Measurements from ENCODE around the gene LRWD1. TPM values are rescaled to one million over a fixed set of nuclear protein-coding genes. Genes with fewer than 3 reads are reported as not detected.
"Not testable (repeated sequence)": the region's sequence is repeated elsewhere in the genome, so short reads cannot be mapped to it uniquely, and the experiment has no call there.

LRWD1 gene
- total and polyA plus RNA-seq, 2 of the 13 experiments (the other 11 are each of a cell fraction or from before 2014, with no cell fraction given) = 8.5 to 16.3 TPM

DNA sequence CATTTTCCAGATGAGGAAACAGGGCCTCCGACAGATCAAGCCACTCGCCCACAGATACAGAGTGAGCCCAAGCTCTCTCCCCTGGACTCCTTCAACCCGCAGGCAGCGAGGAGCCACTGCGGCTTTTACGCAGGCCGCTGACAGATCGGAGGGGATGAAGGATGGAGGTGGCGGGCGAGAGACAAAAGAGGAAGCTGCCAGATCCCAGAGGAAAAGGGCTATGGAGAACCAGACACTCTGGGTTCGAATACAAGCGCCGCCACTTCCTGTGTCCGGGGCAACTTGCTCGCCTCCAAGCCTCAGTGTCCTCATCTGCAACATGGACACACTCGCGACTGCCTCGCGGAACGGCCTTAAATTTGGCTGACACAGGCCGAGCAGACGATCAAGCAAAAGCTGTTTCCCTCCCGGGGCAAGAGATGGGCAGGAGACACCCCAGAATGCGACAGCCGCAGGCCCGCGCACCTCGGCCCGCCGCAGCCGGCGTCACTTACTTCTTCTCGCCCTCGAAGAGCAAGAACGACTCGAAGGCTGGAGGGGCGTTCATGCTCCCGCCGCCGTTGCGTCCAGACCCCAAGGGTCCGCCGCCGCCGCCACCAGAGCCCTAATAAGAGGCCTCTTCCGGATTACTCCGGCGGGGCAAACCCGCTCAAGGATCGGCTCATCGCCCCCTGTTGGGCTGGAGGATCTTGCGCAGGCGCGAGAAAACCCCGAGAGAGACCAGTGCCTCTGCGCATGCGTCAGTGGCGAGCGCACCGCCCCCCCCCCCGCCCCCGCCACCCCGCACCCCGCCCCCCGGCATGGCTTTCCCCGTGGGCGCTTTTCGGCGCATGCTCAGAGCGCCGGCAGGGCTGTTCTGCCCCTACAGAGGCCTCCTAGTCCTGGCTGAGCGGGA, 13.8 kb downstream of the LRWD1 start, which contains the start of gene POLR2J:
TSS of gene POLR2J (minus strand) at position 609 of the 895 bp plus-strand sequence. CDS start at position 547, 62 bp downstream.
- H3K27ac ChIP-seq (ENCODE audit: extremely low read length, insufficient read depth, low read length); H3K79me2 ChIP-seq (ENCODE audit: insufficient read depth, low read length); H3K4me1 ChIP-seq (ENCODE audit: insufficient read depth, low read length); H3K9ac ChIP-seq (ENCODE audit: insufficient read depth, low read depth, low read length); in situ Hi-C loops (cut with HindIII; ENCODE audit: extremely low pct_ligation_motif_present, low pct_unique_long_range_greater_than_20kb); CTCF ChIA-PET (ENCODE audit: low intra/inter-chr PET ratio, low total read pairs); H3K9me3 ChIP-seq (ENCODE audit: low read length); H2AFZ ChIP-seq (ENCODE audit: low read length); H3K4me2 ChIP-seq (ENCODE audit: low read depth, low read length); H3K27me3 ChIP-seq (ENCODE audit: control insufficient read depth in 1 of 2, insufficient read depth in 2 of 2, low read length in 2 of 2); POLR2A ChIA-PET; FAIRE-seq; H4K20me1 ChIP-seq (ENCODE audit: insufficient read depth, low read length); intact Hi-C loops (cut with micrococcal nuclease; ENCODE audit: unreplicated experiment); H3K36me3 ChIP-seq (replicated peaks in 1 of 2; ENCODE audit: control insufficient read depth in 1 of 2, insufficient read depth in 2 of 2, low read length in 2 of 2): not testable (repeated sequence)
- peak; percentile 87 for ATAC-seq
- peak within 1 kb of the TSS in 2 of 3 experiments; percentile 46 to 53; a peak in 4 of 6 replicates for H3K4me3 ChIP-seq (replicated peaks in 1 of 3; ENCODE audit: insufficient read depth in 1 of 3, low read depth in 2 of 3, low read length in 3 of 3)
- peak; percentile 72 for DNase-seq (ENCODE audit: low spot score)
- TSS peak; percentile 81 for BruUV-seq (replicated peaks)
- 3% methylated on average over 6 of the region's 72 CpGs for WGBS (ENCODE audit: low lambda C conversion rate)
- TF ChIP-seq ETV5 (CRISPR knock-in tag; IDR thresholded peaks at IDR 0.05; ENCODE audit: borderline replicate concordance) (peak; percentile 39; the same call in 1 of the 2 replicates), FOXK1 (CRISPR knock-in tag; IDR thresholded peaks at IDR 0.05; ENCODE audit: borderline replicate concordance, low read depth) (peak; percentile 35; the same call in 1 of the 2 replicates), POLR2G (IDR thresholded peaks at IDR 0.05; ENCODE audit: low read depth, low read length) (0 out of 2 replicates have a peak, but pooled peaks have one; percentile 49), KAT8 (CRISPR knock-in tag; IDR thresholded peaks at IDR 0.05) (peak; percentile 87), ERF (CRISPR knock-in tag; IDR thresholded peaks at IDR 0.05) (0 out of 2 replicates have a peak, but pooled peaks have one; percentile 63), HOXA3 (CRISPR knock-in tag; IDR thresholded peaks at IDR 0.05) (peak; percentile 45; the same call in 1 of the 2 replicates), GABPA (IDR thresholded peaks at IDR 0.05; ENCODE audit: low read depth, low read length) (peak; percentile 57), GABPA (CRISPR knock-in tag; IDR thresholded peaks at IDR 0.05; ENCODE audit: low read depth) (peak; percentile 84), KDM2A (CRISPR knock-in tag; IDR thresholded peaks at IDR 0.05; ENCODE audit: borderline replicate concordance, low read depth) (peak; percentile 74; the same call in 1 of the 2 replicates), MED1 (CRISPR knock-in tag; IDR thresholded peaks at IDR 0.05) (0 out of 2 replicates have a peak, but pooled peaks have one; percentile 16), PHF8 (CRISPR knock-in tag; IDR thresholded peaks at IDR 0.05) (peak; percentile 55), KDM5A (IDR thresholded peaks at IDR 0.05; ENCODE audit: borderline replicate concordance, low read length) (peak; percentile 65), CBFB (CRISPR knock-in tag; IDR thresholded peaks at IDR 0.05) (0 out of 2 replicates have a peak, but pooled peaks have one; percentile 22), IRF2 (CRISPR knock-in tag; IDR thresholded peaks at IDR 0.05) (peak; percentile 43; the same call in 1 of the 2 replicates), PHF20 (CRISPR knock-in tag; IDR thresholded peaks at IDR 0.05) (peak; percentile 55)
- TF ChIP-seq, protein P1, sequence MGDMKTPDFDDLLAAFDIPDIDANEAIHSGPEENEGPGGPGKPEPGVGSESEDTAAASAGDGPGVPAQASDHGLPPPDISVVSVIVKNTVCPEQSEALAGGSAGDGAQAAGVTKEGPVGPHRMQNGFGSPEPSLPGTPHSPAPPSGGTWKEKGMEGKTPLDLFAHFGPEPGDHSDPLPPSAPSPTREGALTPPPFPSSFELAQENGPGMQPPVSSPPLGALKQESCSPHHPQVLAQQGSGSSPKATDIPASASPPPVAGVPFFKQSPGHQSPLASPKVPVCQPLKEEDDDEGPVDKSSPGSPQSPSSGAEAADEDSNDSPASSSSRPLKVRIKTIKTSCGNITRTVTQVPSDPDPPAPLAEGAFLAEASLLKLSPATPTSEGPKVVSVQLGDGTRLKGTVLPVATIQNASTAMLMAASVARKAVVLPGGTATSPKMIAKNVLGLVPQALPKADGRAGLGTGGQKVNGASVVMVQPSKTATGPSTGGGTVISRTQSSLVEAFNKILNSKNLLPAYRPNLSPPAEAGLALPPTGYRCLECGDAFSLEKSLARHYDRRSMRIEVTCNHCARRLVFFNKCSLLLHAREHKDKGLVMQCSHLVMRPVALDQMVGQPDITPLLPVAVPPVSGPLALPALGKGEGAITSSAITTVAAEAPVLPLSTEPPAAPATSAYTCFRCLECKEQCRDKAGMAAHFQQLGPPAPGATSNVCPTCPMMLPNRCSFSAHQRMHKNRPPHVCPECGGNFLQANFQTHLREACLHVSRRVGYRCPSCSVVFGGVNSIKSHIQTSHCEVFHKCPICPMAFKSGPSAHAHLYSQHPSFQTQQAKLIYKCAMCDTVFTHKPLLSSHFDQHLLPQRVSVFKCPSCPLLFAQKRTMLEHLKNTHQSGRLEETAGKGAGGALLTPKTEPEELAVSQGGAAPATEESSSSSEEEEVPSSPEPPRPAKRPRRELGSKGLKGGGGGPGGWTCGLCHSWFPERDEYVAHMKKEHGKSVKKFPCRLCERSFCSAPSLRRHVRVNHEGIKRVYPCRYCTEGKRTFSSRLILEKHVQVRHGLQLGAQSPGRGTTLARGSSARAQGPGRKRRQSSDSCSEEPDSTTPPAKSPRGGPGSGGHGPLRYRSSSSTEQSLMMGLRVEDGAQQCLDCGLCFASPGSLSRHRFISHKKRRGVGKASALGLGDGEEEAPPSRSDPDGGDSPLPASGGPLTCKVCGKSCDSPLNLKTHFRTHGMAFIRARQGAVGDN (CRISPR knock-in tag; IDR thresholded peaks at IDR 0.05) = 0 out of 2 replicates have a peak, but pooled peaks have one; percentile 13
- TF ChIP-seq, protein P2, sequence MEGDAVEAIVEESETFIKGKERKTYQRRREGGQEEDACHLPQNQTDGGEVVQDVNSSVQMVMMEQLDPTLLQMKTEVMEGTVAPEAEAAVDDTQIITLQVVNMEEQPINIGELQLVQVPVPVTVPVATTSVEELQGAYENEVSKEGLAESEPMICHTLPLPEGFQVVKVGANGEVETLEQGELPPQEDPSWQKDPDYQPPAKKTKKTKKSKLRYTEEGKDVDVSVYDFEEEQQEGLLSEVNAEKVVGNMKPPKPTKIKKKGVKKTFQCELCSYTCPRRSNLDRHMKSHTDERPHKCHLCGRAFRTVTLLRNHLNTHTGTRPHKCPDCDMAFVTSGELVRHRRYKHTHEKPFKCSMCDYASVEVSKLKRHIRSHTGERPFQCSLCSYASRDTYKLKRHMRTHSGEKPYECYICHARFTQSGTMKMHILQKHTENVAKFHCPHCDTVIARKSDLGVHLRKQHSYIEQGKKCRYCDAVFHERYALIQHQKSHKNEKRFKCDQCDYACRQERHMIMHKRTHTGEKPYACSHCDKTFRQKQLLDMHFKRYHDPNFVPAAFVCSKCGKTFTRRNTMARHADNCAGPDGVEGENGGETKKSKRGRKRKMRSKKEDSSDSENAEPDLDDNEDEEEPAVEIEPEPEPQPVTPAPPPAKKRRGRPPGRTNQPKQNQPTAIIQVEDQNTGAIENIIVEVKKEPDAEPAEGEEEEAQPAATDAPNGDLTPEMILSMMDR (CRISPR knock-in tag; IDR thresholded peaks at IDR 0.05) = peak; percentile 42
- TF ChIP-seq, protein P3, sequence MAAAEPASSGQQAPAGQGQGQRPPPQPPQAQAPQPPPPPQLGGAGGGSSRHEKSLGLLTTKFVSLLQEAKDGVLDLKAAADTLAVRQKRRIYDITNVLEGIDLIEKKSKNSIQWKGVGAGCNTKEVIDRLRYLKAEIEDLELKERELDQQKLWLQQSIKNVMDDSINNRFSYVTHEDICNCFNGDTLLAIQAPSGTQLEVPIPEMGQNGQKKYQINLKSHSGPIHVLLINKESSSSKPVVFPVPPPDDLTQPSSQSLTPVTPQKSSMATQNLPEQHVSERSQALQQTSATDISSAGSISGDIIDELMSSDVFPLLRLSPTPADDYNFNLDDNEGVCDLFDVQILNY (CRISPR knock-in tag; conservative IDR thresholded peaks at IDR 0.05) = 0 out of 2 replicates have a peak, but pooled peaks have one; percentile 29
